GM19351 (cell line): Measurements from ENCODE around the gene CCDC192.

Source experiments
- ATAC-seq: cut with Tn5 transposase; IDR thresholded peaks from one replicate; pipeline ENCODE4 v1.9.1; 2021; ENCODE audit warnings: mild to moderate bottlenecking, moderate library complexity; ENCODE audit not compliant: unreplicated experiment

CCDC192 gene

DNA sequence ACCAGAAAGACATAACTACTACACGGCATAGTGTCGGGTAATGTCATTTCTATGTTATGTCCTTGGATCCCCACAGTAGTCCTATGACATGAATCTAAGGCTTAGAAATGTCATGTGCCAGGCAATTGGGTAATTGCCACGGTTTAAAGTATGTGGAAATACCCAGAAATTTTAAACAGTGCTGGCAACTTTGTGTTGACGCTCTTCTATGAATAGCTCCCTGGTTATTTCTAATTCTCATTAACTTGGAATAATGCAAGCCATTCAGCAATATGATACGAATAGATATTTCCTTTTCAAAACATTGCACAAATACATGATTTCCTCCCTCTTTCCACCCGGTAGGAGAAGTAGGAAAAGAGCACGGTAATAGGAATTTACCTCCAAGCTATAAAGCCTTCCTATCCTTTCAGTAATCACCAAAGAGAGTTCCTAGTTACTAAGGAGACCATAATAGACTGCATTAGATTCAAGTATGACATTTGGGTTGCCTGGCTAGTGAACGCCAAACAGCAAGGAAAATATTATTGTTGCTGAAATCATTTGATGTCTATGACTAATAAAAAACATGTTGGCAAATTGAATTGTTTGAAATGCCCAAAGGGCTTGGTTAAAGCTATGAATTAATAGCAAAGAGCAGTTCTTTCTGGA lies 168.4 kb downstream of the CCDC192 start:
- no peak for ATAC-seq

GRCh38 chr5:127872494-127872893 lies 169.3 kb downstream of the CCDC192 start:
- ATAC-seq, result no peak

DNA sequence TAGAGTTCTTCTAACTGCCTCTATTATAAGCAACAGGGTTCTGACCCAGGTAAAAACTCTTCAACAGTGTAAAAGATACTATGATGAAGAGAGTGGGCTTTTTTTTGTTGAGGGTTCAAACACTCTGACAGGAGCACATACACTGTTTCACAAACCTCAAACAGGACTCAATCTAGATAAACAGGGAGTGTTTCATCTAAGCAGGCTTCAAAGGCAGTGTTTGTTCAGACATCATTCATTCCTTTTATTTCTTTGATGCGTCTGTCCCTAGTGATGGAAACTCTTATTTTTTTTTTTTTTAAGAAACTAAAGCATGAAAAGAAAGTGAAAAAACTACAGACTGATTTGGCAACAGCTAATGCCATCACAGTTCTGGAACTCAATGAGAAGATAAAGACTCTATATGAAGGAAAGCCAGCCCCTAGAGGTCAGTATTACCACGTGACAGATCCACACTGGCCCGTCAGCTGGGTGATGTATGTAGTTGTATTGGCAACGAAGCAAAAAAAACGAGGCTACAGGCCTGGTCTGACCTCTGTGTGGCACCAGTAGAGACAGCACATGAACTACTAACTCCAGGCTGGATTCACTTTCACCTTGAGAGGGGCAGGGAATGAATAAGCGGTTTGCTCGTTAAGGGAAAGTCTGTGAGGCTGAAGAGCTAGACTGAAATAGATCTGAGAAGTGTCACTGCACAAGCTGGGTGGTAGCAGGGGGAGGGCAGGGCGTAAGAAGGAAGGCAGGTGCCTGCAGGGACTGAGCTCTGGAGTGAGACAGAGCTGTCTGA lies 172.2 kb downstream of the CCDC192 start:
- ATAC-seq, result peak; percentile 87

DNA sequence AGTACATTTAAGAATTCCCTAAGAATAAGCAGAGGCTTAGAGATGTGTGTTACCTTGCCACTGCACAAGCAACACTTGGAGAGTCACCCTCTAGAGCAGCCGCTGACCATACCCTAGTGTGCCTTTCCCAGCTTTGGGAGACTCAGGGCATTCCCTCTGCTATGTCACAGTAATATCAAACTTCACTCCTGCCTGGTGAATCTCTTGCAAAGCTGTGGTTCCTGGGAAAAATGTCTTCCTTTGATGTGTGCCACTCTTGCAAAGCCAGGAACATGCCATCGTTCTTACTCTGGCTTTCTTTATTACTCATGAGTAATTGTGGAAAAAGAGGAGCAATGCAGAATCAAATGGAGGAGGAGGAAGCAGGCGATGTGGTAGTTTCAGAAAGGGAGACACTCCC lies 173.2 kb downstream of the CCDC192 start:
- ATAC-seq, result no peak

DNA sequence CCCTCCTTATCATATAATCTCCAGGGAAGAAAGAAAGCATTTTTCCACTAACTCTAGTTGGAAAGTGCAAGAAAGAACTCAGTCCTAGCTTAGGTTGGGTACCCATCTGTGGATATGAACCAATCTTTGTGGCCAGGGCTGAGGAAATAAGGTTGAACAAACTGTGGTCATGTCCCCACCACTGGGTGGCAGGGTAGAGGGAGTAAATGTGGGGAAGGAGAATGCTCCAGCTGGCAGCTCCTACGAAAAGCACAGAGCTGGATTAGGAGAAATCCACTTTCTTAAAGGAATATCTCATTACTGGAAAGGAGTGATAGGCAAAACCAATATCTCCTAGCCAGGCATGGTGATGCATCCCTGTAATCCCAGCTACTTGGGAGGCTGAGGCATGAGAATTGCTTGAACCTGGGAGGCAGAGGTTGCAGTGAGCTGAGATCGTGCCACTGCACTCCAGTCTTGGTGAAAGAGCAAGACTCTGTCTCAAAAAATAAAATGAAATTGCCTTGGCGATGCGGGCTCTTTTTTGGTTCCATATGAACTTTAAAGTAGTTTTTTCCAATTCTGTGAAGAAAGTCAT lies 175.1 kb downstream of the CCDC192 start:
- peak; percentile 26 for ATAC-seq

GRCh38 chr5:127884416-127884815 lies 181.2 kb downstream of the CCDC192 start:
- ATAC-seq, result no peak

DNA sequence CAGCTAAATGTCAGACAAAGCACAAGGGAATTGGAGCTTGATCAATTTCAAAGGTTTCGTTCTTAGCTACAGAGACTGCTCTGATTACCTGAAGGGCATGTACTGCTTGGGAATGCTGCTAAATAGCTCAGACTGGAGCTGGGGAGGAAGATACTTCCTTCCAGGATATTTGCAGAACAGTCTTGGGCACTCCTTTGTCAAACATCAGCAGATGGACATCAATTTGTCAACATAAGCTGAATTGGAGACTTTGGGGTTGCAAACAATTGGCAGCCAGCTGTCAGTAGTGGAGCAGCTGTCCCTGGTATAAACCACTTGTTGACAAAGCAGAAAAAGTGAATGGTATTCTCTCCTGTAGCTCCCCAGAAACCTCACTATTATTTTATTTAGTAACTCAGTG lies 182.0 kb downstream of the CCDC192 start:
- no peak for ATAC-seq

DNA sequence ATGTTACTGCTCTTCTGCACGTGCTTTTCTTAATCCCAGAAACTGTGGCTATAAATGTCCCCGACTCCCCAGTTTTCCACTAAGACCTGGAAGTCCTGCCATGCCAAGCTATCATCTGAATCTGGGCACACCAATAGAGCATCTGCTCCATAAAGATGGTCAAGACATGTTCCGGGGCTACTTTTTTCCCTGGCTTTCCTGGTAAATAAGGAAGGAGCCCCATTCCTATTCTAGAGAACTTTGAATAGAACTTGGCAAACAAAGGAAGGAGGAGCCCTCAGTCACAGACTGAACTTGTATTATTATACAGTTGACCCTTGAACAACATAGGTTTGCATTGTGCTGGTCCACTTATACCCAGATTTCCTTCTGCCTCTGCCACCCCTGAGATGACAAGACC lies 182.9 kb downstream of the CCDC192 start:
- no peak for ATAC-seq

DNA sequence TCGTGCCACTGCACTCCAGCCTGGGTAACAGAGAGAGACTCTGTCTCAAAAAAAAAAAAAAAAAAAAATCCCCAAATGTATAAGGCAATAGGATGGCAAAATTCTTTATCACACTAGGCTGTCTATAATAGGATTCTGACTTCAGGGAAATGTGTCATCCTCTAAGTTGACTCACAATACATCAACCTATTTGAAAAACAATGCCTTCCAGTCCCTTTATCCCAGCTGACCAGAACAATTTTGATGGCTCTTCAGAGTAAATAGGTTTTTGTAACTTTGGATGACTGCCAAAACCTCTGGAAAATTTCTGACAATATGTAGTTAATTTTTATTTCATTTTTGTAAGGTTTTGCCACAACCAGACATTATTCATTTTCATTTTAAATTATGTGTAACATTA lies 184.1 kb downstream of the CCDC192 start:
- no peak for ATAC-seq

DNA sequence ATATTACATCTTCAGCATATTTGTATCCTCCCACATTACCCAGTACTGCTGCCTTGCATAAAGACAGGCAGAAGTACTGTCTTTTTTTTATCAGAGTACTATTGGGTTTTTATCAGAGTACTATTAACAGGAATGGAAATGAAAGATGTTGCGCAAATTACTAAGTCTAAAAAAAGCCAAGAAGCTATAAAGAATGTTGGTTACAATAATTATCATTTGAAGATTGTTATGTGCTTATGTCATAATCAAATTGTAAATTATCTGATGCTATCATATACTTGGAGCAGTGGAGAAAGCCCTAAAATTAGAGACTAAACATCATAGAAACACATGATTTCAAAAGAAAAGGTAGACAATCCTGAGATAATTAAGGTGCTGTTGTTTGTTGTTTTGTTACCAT lies 188.8 kb downstream of the CCDC192 start:
- ATAC-seq, result no peak

GRCh38 chr5:127892467-127893207 lies 189.4 kb downstream of the CCDC192 start:
- ATAC-seq, result no peak

GRCh38 chr5:127893232-127893631 lies 190.0 kb downstream of the CCDC192 start:
- ATAC-seq, result no peak

- no peak for ATAC-seq
Measured at GRCh38 chr5:127894461-127894860, 191.3 kb downstream of the CCDC192 start.

DNA sequence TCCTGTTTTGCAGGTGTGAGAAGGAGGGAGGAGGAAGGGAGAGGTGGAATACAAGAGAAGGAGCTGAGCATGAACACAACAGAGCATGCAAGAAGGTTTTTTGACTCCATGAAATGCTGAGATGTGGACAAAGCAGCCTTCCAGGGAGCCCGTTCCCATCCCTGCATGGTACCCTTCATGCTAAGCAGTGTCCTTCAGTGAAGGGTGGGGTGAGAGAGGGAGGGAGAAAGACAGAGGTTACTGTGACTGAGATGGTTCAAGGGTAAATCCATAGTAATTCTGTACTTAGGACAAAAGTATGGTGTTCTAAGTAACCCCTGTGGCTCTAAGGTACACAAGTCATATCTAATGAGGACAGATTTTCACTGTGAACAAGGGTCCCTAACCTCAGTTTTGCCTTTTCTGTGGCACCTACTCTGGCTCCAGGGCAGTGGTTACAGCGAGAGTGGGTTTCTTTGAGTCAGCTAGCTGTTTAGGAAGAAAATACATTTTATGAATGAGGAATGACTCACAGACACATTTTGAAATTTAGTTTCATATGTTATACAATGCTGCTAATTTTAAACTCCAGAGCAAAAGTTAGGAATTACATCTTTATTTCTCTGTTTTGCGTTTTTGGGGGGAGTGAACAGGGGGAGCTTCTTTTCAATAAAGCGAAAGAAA lies 195.5 kb downstream of the CCDC192 start:
- ATAC-seq, result peak; percentile 46

- peak; percentile 6 for ATAC-seq
Measured at GRCh38 chr5:127899214-127899610, 196.0 kb downstream of the CCDC192 start.

DNA sequence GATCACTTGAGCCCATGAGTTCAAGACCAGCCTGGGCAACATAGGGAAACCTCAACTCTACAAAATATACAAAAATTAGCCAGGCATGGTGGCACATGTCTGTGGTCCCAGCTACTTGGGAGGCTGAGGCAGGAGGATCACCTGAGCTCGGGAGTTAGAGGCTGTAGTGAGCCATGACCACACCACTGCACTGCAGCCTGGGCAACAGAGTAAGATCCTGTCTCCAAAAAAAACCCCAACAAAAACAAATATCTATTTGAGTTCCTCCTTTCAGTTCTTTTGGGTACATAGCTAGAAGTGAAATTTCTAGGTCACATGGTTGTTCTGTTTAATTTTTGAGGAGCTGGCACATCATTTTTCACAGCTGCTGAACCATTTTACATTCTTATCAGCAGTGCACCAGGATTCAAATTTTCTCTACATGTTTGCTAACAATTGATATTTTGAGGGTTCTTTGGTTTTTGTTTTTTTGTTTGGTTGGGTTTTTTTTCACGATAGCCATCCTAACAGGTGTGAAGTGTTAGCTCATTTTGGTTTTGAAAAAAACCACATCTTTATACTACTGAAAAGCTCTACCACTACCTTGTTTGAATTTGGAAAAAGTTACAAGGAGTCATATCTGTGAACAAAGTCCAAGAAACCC lies 203.5 kb downstream of the CCDC192 start:
- ATAC-seq, result peak; percentile 37

DNA sequence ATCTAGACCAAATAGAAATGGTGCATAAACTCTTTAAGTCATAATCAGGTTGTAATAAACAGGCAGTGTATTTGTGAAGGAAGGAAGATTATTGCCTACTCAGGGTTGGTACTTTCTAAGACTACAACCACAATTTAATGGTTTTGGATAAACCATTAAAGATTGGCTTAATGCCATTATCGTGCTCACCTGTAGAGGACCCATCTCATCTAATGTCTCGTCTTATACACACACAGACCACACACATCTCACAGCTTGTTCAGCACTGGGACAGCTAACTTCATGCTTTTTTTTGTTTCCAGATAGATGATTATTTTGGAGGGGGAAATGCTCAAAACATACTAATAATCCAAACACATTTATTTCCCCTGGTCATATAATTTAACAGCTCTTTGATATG lies 204.7 kb downstream of the CCDC192 start:
- no peak for ATAC-seq

GRCh38 chr5:127909066-127909465 lies 205.9 kb downstream of the CCDC192 start:
- peak; percentile 92 for ATAC-seq

DNA sequence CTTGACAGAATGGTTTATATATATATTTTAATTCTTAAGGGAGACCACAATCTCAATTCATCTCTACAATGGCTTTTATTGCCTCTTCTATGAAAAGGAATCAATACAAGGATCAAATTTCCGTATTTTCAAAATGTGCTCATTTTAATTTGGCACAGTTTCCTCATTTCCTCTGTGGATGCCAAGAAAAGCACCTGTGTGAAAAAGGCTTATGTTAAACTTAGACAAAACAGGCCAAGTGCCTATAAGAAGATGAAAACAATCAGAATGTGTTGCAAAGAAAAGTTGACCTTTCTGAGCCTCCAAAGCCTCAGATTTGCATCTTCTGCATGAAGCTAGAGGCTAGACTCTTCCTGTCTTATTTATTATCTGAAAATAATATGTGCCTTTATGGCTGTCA lies 206.6 kb downstream of the CCDC192 start:
- no peak for ATAC-seq

DNA sequence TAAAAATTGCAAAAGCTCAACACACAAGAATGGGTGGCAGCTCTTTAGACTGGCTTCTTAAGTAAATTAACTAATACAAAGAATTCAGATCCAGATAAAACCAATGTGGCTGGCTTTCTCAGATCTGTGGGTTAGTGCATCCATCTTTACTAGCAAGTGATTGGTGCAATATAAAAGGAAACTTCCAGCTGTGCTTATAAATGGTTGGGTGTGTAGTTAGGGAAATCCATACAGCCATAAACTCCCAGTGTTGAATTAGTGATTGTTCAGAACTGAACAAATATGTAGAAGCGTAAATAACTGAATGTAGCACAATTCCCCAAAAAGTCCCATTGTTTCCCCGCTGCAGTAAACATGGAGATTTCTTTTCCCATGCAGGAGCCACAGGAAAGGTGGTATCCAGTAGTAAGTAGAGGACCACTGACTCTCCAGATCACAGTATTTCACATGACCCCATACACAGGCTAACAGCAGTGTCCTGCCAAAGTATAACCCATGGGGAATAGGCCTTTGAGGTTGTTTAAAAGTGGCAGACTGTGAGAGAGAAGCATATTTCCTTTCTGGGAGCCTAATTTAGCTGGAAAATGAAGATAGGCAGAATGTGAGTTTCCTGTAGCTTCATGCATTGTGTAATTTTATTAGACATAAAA lies 207.2 kb downstream of the CCDC192 start:
- no peak for ATAC-seq
